ENCODE results near the gene SLC10A7.

- no peak for TF ChIP-seq EZH2 (IDR thresholded peaks at IDR 0.05; ENCODE audit: low read length, missing control alignments)
- TF ChIP-seq CTCF (conservative IDR thresholded peaks at IDR 0.05 in 1 of 2, IDR thresholded peaks at IDR 0.05 in 1 of 2; ENCODE audit: low read depth in 1 of 2, low read length in 2 of 2), result no peak
Measured at GRCh38 chr4:146336410-146336807, 185.3 kb downstream of the SLC10A7 start.
